Panc1 (cell line): Measurements from ENCODE around the gene SPATA20. TPM values are rescaled to one million over a fixed set of nuclear protein-coding genes. Genes with fewer than 3 reads are reported as not detected.

Source experiments
- ATAC-seq: fragments of 200-7000 bp; cut with Tn5 transposase; 2 replicates; pipeline ENCODE4 v1.9.1; 2020; ENCODE audit warnings: mild to moderate bottlenecking, moderate library complexity
- BruUV-seq: library from RNA; stranded (reverse); fragments of 400-500 nt; replicated peaks from 2 replicates; lab custom pipeline; 2021; lab: Mats Ljungman, UMichigan
- CTCF ChIA-PET: fragments of 300-600 bp; sonication (Branson Sonifier 250); formaldehyde crosslinking; loops from one replicate; lab custom pipeline; 2022; ENCODE audit warnings: antibody characterized with exemption; lab: Charles Lee
- POLR2A ChIA-PET: fragments of 300-600 bp; sonication (Branson Sonifier 250); formaldehyde crosslinking; loops from one replicate; lab custom pipeline; 2022; ENCODE audit warnings: antibody characterized with exemption; lab: Charles Lee
- DNase-seq: peaks from one replicate; pipeline ENCODE4 v3.0.0-alpha.2; 2010; ENCODE audit warnings: low read depth, low spot score
- H3K27ac ChIP-seq: 2 replicates; pipeline ENCODE4 v1.5.1; 2011; ENCODE audit warnings: mild to moderate bottlenecking, low read length, inconsistent platforms
- H3K27me3 ChIP-seq: fragments of 200-500 bp; sonication (Bioruptor generic); 2 replicates; pipeline ENCODE4 v1.6.0; 2014; ENCODE audit warnings: low read length, inconsistent platforms; ENCODE audit not compliant: control insufficient read depth, insufficient read depth
- H3K36me3 ChIP-seq: fragments of 200-500 bp; sonication (Bioruptor generic); 2 replicates; pipeline ENCODE4 v1.5.1; 2014; ENCODE audit warnings: inconsistent platforms, mild to moderate bottlenecking, low read length, moderate library complexity; ENCODE audit not compliant: control insufficient read depth, insufficient read depth
- H3K4me1 ChIP-seq: 2 replicates; pipeline ENCODE4 v1.5.1; 2011; ENCODE audit warnings: inconsistent platforms, mild to moderate bottlenecking, low read length, moderate library complexity; ENCODE audit not compliant: control insufficient read depth, insufficient read depth
- H3K4me3 ChIP-seq, 2 experiments: 2 replicates each; pipeline ENCODE4 v1.5.1; 2011 to 2012; ENCODE audit warnings: low read depth in 2 of 2, low read length in 2 of 2, mild to moderate bottlenecking in 2 of 2, inconsistent platforms in 1 of 2, moderate library complexity in 1 of 2
- H3K9me3 ChIP-seq: fragments of 200-500 bp; sonication (Bioruptor generic); 2 replicates; pipeline ENCODE4 v1.5.1; 2014; ENCODE audit warnings: low read depth, mild to moderate bottlenecking, inconsistent platforms, low read length, moderate library complexity; ENCODE audit not compliant: control insufficient read depth, insufficient read depth
- POLR2AphosphoS5 ChIP-seq: IDR thresholded peaks from 2 replicates; pipeline ENCODE4 v1.6.1; 2012; ENCODE audit warnings: mild to moderate bottlenecking, low read depth, low read length, moderate library complexity
- REST ChIP-seq, 2 experiments: IDR thresholded peaks; 2 replicates each; pipeline ENCODE4 v1.6.1; 2011 to 2012; ENCODE audit warnings: low read depth in 2 of 2, control low read depth in 1 of 2, low read length in 1 of 2, mild to moderate bottlenecking in 1 of 2, moderate library complexity in 1 of 2; ENCODE audit not compliant: insufficient read depth in 1 of 2
- SIN3A ChIP-seq: IDR thresholded peaks from 2 replicates; pipeline ENCODE4 v1.6.1; 2012; ENCODE audit warnings: low read depth, mild to moderate bottlenecking, low read length, moderate library complexity, borderline replicate concordance; ENCODE audit not compliant: insufficient read depth
- TCF7L2 ChIP-seq: IDR thresholded peaks from 2 replicates; pipeline ENCODE4 v1.6.1; 2011; ENCODE audit warnings: mild to moderate bottlenecking, low read depth, low read length, inconsistent platforms
- in situ Hi-C: cut with HindIII; loops from 2 replicates; pipeline ENCODE4 v1.10.0; 2016; ENCODE audit warnings: low sequenced_read_pairs, low pct_unique_long_range_greater_than_20kb
- intact Hi-C: fragments of 100-400 bp; cut with micrococcal nuclease; formaldehyde crosslinking; loops from one replicate; pipeline ENCODE4 v1.10.0; 2022; ENCODE audit not compliant: unreplicated experiment
- total RNA-seq: library from RNA; stranded (reverse); gene quantifications from one replicate; pipeline ENCODE4 v1.2.1, GENCODE V29; 2021; ENCODE audit not compliant: unreplicated experiment
- TF ChIP-seq, protein P1 (sequence below): fragments of 450-650 bp; IDR thresholded peaks from 2 replicates; pipeline ENCODE4 v1.5.1; 2017; ENCODE audit warnings: mild to moderate bottlenecking

The SPATA20 gene
- total RNA-seq, 1 experiment from 2014 or later, result 82.2 TPM

DNA sequence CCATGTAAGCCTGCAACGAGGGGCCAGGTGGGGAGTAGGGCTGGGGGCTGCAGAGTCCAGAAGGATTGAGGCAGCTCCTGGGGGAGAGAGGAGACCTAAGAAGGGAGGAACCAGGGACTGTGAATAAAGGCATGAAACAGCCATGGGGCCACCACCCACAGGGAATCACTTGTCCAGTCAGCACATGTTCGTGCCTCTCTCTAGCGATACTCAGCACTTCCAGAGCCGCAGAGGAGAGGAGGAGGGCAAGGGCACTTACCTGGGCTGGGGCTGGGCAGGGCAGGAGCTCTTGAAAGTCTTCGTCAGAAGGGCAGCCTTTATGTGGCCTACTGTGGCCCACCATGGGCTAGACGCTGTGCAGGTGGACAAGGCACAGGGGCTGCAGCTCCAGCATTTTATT is 37.8 kb downstream of the SPATA20 start:
- Histone ChIP-seq H3K4me3 (no peak overlapping the region), H3K4me1 (peaks cover 12% of the 10 kb centered on the region; the same call in 1 of the 2 replicates), H3K9me3 (no peaks in the 10 kb centered on the region), H3K36me3 (no peaks in the 10 kb centered on the region), H3K27me3 (no peaks in the 10 kb centered on the region), H3K27ac (no peak overlapping the region)
- in situ Hi-C loops (no loop called here), intact Hi-C loops (no loop called here)
- no peak for DNase-seq
- TF ChIP-seq SIN3A (no peak), TCF7L2 (no peak), REST (IDR thresholded peaks at IDR 0.05; ENCODE audit: insufficient read depth in 1 of 2, low read depth in 2 of 2, low read length in 1 of 2) (no peak), POLR2AphosphoS5 (no peak)
- TF ChIP-seq, protein P1, sequence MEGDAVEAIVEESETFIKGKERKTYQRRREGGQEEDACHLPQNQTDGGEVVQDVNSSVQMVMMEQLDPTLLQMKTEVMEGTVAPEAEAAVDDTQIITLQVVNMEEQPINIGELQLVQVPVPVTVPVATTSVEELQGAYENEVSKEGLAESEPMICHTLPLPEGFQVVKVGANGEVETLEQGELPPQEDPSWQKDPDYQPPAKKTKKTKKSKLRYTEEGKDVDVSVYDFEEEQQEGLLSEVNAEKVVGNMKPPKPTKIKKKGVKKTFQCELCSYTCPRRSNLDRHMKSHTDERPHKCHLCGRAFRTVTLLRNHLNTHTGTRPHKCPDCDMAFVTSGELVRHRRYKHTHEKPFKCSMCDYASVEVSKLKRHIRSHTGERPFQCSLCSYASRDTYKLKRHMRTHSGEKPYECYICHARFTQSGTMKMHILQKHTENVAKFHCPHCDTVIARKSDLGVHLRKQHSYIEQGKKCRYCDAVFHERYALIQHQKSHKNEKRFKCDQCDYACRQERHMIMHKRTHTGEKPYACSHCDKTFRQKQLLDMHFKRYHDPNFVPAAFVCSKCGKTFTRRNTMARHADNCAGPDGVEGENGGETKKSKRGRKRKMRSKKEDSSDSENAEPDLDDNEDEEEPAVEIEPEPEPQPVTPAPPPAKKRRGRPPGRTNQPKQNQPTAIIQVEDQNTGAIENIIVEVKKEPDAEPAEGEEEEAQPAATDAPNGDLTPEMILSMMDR, result no peak
- BruUV-seq, result no TSS peak
- ChIA-PET POLR2A (no interaction called here), CTCF (no interaction called here)
- 0 out of 2 replicates have a peak, but pooled peaks have one; percentile 9 for ATAC-seq

DNA sequence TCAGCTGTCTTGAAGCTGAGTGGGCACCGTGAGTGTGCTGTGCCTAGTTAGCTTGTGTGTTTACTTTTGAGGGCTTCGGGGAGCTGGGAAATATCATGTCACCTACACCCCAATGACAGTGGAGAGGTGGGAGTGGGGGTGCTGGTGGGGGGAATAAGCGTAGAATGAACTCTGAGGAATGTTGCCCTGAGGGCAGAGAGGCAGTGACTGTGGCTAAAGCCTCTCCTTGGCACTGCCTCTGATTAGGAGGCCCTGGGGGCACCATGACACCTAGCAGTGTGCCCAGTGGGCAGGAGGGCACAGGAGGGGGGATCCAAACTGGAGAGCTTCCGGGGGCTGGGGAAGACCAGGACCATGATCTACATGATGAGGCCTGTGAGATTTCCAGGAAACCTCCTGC is 38.4 kb downstream of the SPATA20 start:
- Histone ChIP-seq H3K4me3 (no peak overlapping the region), H3K27me3 (no peaks in the 10 kb centered on the region), H3K36me3 (no peaks in the 10 kb centered on the region), H3K27ac (no peak overlapping the region), H3K4me1 (peaks cover 12% of the 10 kb centered on the region; the same call in 1 of the 2 replicates), H3K9me3 (no peaks in the 10 kb centered on the region)
- in situ Hi-C loops (no loop called here), intact Hi-C loops (no loop called here)
- ATAC-seq (no peak), DNase-seq (no peak)
- TF ChIP-seq REST (IDR thresholded peaks at IDR 0.05; ENCODE audit: insufficient read depth in 1 of 2, low read depth in 2 of 2, low read length in 1 of 2), result no peak
- TF ChIP-seq TCF7L2, result no peak
- TF ChIP-seq, protein P1, result no peak
- TF ChIP-seq SIN3A, result no peak
- TF ChIP-seq POLR2AphosphoS5, result no peak
- no TSS peak for BruUV-seq
- CTCF ChIA-PET, result no interaction called here
- POLR2A ChIA-PET, result no interaction called here
